ENCODE measurements around the gene KRTAP2-1.

DNA sequence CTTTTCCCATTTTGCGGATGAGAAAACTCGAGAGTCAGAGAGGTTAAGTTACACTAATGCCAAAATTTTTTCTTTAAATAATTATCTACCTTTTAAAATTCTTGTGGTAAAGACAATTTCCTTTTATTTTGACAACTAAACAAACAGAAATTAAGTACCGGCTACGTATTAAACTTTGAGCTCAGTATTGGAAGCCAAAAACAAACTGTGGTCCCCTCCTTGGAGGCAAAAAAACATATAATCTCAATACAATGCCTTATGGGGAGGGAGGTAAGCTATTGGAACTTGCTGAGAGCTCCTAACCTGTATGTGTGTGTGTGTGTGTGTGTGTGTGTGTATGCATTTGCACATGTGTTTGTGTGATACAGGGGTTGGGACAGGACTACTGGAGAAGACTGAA is 16.3 kb upstream of the KRTAP2-1 start:
- TF ChIP-seq, protein P1, sequence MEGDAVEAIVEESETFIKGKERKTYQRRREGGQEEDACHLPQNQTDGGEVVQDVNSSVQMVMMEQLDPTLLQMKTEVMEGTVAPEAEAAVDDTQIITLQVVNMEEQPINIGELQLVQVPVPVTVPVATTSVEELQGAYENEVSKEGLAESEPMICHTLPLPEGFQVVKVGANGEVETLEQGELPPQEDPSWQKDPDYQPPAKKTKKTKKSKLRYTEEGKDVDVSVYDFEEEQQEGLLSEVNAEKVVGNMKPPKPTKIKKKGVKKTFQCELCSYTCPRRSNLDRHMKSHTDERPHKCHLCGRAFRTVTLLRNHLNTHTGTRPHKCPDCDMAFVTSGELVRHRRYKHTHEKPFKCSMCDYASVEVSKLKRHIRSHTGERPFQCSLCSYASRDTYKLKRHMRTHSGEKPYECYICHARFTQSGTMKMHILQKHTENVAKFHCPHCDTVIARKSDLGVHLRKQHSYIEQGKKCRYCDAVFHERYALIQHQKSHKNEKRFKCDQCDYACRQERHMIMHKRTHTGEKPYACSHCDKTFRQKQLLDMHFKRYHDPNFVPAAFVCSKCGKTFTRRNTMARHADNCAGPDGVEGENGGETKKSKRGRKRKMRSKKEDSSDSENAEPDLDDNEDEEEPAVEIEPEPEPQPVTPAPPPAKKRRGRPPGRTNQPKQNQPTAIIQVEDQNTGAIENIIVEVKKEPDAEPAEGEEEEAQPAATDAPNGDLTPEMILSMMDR (conservative IDR thresholded peaks at IDR 0.05), result no peak
- TF ChIP-seq ZFX (IDR thresholded peaks at IDR 0.05), result no peak
